ENCODE results near the gene TBC1D9. TPM values are rescaled to one million over a fixed set of nuclear protein-coding genes. Genes with fewer than 3 reads are reported as not detected.

Gene TBC1D9
- total RNA-seq, 1 donor from 2014 or later, result 36.4 TPM

DNA sequence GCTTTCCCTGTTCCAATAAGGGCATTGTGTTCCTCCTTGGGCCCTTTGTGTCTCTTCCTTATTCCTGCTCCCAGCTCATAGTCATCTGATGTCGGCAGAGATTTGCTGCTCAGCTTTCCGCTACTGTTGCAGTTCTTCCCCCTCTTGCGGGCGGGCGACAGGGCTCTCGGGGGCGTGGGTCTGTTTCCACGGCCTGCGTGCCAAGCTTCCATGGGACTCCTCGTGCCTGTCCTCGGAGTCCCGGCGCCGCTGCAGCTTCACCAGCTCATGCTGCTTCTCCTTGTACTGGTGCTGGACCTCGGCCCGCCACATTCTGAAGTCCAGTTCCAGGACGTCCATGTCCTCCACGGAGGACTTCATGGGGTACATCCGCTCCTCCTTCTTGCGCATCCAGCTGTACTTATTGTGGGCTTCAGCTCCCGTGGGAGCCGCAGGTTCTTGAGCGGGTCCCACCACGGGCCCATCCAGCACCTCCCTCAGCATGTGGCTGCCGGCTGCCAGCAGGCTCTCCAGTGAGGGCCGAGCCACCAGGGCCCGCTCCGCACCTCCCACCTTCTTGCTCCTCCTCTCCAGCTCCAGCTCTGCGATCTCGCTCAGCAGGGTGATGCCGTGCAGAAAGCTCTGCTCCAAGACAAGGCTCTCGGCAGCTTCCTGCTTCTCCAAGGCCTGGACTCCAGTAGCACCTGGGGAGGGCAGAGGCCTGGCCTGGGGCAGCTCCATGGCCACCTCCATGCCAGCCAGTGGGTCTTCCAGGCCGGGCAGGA, 113.3 kb downstream of the TBC1D9 start:
- Mint-ChIP-seq H3K36me3 (ENCODE audit: insufficient read depth) (peaks cover 44% of the 10 kb centered on the region), H3K27ac (peak overlapping the region; percentile 78), H3K27me3 (no peaks in the 10 kb centered on the region), H3K4me3 (ENCODE audit: low read depth) (no peak overlapping the region), H3K9me3 (ENCODE audit: low read depth) (no peaks in the 10 kb centered on the region), H3K4me1 (ENCODE audit: low read depth) (peaks cover 35% of the 10 kb centered on the region)
- DNase-seq (ENCODE audit: low spot score, unreplicated experiment), result no peak
- TF ChIP-seq, protein P1, sequence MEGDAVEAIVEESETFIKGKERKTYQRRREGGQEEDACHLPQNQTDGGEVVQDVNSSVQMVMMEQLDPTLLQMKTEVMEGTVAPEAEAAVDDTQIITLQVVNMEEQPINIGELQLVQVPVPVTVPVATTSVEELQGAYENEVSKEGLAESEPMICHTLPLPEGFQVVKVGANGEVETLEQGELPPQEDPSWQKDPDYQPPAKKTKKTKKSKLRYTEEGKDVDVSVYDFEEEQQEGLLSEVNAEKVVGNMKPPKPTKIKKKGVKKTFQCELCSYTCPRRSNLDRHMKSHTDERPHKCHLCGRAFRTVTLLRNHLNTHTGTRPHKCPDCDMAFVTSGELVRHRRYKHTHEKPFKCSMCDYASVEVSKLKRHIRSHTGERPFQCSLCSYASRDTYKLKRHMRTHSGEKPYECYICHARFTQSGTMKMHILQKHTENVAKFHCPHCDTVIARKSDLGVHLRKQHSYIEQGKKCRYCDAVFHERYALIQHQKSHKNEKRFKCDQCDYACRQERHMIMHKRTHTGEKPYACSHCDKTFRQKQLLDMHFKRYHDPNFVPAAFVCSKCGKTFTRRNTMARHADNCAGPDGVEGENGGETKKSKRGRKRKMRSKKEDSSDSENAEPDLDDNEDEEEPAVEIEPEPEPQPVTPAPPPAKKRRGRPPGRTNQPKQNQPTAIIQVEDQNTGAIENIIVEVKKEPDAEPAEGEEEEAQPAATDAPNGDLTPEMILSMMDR (IDR thresholded peaks at IDR 0.05; ENCODE audit: unreplicated experiment), result no peak

DNA sequence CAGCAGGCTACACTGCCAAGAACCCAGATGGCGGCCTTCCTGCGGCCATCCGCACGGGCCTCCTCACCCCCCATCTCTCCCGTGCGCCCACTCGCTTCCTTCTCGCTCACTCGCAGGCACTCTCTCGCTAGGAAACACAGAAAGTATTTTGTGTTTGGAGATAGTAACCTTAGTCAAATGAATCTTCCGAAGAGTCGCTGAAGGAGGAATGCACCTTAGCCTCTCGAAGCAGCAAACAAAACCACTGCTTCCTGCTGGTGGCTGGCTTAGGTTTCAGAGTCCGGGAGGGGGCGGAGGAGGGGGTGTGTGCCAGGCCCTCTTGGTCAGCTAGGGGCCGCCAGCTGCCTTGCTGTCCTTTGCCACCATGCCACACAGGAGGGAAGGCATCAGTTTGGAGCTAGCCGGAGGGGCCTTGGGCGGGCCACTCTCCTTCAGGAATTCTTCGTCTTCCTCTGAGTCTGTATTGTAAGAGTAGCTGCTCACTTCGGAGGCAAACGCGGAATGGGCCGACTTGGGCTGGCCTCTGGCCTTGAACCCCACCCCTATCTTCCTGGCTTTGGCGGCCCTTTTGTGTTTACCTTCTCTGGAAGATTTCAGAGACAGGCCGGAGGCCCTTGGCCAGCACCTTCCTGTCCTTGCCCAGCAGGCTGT, 114.3 kb downstream of the TBC1D9 start:
- Mint-ChIP-seq H3K27ac (peak overlapping the region; percentile 78), H3K4me3 (ENCODE audit: low read depth) (peak overlapping the region; percentile 11), H3K9me3 (ENCODE audit: low read depth) (no peaks in the 10 kb centered on the region), H3K36me3 (ENCODE audit: insufficient read depth) (peaks cover 50% of the 10 kb centered on the region), H3K4me1 (ENCODE audit: low read depth) (peaks cover 35% of the 10 kb centered on the region), H3K27me3 (no peaks in the 10 kb centered on the region)
- no peak for DNase-seq (ENCODE audit: low spot score, unreplicated experiment)
- TF ChIP-seq, protein P1 (IDR thresholded peaks at IDR 0.05; ENCODE audit: unreplicated experiment), result no peak

DNA sequence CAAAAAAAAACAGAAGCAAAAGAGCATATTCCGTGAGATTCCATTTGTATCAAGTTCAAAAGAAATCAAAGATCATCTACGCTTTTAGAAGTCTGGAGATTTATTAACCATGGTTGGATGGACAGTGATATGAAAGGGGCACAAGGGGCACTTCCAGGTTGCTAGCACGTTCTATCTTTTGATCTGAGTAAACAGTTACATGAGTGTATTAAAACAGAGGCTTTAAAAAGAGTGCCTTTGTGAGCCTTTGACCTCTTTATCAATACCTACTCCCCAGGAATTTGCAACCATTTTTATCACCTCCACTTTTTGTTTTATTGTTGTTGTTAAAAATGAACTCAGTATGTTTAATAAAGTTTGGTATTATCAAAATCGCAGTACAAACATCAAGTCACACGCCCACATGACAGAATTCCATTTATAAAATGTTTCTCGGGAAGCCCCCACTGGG, 115.1 kb downstream of the TBC1D9 start:
- Mint-ChIP-seq H3K27ac (peak overlapping the region; percentile 84), H3K4me3 (ENCODE audit: low read depth) (peak overlapping the region; percentile 24), H3K9me3 (ENCODE audit: low read depth) (no peaks in the 10 kb centered on the region), H3K36me3 (ENCODE audit: insufficient read depth) (peaks cover 50% of the 10 kb centered on the region), H3K27me3 (no peaks in the 10 kb centered on the region), H3K4me1 (ENCODE audit: low read depth) (peaks cover 35% of the 10 kb centered on the region)
- TF ChIP-seq, protein P1 (IDR thresholded peaks at IDR 0.05; ENCODE audit: unreplicated experiment), result no peak
- no peak for DNase-seq (ENCODE audit: low spot score, unreplicated experiment)

DNA sequence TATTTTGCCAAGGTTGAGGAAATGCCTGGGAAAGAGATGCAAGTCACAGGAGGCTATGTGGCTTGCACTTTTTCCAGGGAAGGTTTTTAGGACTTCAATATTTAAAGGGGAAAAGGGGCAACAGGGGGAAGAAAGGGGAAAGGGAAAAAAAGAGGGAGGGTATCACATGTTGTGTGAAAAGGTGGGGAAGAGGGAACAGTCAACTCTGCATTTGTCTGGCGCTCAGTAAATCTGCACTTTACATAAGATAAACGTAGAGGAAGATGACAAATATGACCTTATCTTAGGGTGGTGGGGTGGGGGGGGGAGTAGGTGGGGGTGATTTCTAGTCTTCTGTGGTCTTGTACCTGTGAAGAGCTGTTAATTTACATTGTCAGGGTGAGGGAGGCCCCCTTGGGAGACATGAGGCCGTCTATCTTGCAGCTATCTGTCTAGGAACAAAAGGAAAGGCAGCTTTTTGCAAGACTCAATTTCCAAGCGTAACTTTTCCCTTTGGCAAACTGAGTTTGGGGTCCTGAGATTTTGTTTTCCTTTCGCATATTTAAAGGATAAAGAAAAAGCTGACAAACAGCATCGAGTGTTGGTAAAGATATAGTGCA, 115.9 kb downstream of the TBC1D9 start:
- Mint-ChIP-seq H3K4me3 (ENCODE audit: low read depth) (no peak overlapping the region), H3K4me1 (ENCODE audit: low read depth) (peaks cover 37% of the 10 kb centered on the region), H3K27me3 (no peaks in the 10 kb centered on the region), H3K9me3 (ENCODE audit: low read depth) (no peaks in the 10 kb centered on the region), H3K36me3 (ENCODE audit: insufficient read depth) (peaks cover 42% of the 10 kb centered on the region), H3K27ac (peak overlapping the region; percentile 35)
- no peak for DNase-seq (ENCODE audit: low spot score, unreplicated experiment)
- TF ChIP-seq, protein P1 (IDR thresholded peaks at IDR 0.05; ENCODE audit: unreplicated experiment), result no peak

DNA sequence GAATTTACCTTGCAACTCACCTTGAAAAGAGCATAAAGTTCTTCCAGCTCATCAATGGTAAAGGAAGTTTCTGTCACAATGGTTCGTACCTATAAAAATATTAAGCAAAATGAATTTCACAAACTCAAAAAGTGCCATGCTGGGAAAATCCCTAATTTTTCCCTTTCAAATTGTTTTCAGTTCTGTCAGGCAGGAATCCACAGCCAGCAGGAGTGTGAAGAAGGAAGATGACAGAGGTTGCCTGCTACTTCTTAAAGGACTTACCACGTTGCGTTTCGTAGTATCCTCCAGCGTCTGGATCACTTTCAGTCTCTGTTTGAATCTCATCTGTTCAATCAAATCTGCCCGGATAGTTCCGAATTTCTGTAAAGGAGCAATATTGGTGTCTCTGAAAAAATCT, 117.1 kb downstream of the TBC1D9 start:
- TF ChIP-seq, protein P1 (IDR thresholded peaks at IDR 0.05; ENCODE audit: unreplicated experiment), result no peak
- Mint-ChIP-seq H3K36me3 (ENCODE audit: insufficient read depth) (peaks cover 45% of the 10 kb centered on the region), H3K4me3 (ENCODE audit: low read depth) (no peak overlapping the region), H3K27ac (no peak overlapping the region), H3K27me3 (no peaks in the 10 kb centered on the region), H3K4me1 (ENCODE audit: low read depth) (peaks cover 42% of the 10 kb centered on the region), H3K9me3 (ENCODE audit: low read depth) (no peaks in the 10 kb centered on the region)
- DNase-seq (ENCODE audit: low spot score, unreplicated experiment), result no peak

Measured in progenitor cell of endocrine pancreas (in vitro differentiated cells).